Erythroblast (primary cell): ENCODE measurements around the gene CCNB1.
"Not testable (repeated sequence)": the region's sequence is repeated elsewhere in the genome, so short reads cannot be mapped to it uniquely, and the experiment has no call there.

Experiments
- DNase-seq, 2 experiments: peaks; one replicate each; lab custom pipeline; 2025; lab: John Stamatoyannopoulos, UW
- GATA1 ChIP-seq: IDR thresholded peaks from 2 replicates; pipeline ENCODE4 v1.6.1; 2011; ENCODE audit warnings: low read depth, mild to moderate bottlenecking, control low read depth, low read length, moderate library complexity
- POLR2A ChIP-seq: IDR thresholded peaks from 2 replicates; pipeline ENCODE4 v1.6.1; 2011; ENCODE audit warnings: mild to moderate bottlenecking, low read length

Gene CCNB1

DNA sequence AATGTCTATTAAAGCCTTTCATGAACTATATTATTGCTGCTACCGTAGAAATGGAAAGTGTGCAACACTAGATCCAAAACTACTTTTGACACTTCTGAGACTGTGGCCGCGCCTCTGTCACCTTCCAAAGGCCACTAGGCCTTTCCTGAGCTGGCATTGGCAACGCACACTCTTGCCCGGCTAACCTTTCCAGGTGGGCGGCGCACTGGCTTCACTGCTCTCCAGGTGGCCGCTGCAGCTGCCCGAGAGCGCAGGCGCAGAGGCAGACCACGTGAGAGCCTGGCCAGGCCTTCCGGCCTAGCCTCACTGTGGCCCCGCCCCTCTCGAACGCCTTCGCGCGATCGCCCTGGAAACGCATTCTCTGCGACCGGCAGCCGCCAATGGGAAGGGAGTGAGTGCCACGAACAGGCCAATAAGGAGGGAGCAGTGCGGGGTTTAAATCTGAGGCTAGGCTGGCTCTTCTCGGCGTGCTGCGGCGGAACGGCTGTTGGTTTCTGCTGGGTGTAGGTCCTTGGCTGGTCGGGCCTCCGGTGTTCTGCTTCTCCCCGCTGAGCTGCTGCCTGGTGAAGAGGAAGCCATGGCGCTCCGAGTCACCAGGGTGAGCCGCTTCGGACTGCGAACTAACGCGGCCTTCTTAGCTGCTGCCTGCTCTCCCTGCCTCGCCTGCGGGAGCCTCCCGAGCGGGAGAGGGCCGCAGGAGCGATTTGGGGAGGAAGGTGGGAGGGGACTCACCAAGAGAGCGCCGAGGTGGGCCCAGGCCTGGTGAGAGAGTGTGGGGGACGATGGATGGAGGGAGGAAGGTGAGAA, at the start of gene CCNB1:
Gene CCNB1, plus strand, starts transcription at position 465 of the 807 bp plus-strand sequence. Its CDS starts 113 bp downstream, at position 578.
- DNase-seq, result peak; percentile 97 to 98
- TF ChIP-seq GATA1 (no peak), POLR2A (peak; percentile 90)

DNA sequence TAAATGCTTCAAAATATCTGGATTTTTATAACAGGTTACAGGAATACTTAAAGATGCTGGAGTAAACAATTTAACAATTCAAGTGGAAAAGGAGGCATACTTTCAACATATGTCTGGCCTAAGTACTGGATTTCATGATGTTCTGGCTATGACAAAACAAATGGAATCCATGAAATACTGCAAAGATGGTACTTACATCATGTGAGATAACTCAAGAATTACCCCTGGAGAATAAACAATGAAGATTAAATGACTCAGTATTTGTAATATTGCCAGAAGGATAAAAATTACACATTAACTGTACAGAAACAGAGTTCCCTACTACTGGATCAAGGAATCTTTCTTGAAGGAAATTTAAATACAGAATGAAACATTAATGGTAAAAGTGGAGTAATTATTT, 37.5 kb upstream of the CCNB1 start:
- TF ChIP-seq POLR2A (no peak), GATA1 (no peak)
- no peak for DNase-seq

DNA sequence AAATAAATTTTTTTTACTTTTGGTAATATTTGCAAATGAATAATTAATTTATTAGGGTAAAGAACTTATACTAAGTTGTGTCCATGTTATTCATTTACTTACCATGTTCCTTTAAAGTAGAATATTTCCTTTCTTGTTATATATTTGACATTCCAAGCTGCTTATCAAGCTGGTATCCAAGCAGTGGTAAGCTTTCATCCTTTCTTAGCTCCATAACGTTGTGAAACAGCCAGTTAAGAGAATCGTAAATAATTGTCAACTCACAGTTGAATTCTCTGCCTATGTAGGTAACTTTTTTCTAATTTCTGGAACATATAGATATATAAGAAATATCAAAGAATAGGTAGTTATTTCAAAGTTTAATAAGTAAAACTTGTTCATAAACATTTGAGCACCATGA, 36.7 kb upstream of the CCNB1 start:
- no peak for DNase-seq

DNA sequence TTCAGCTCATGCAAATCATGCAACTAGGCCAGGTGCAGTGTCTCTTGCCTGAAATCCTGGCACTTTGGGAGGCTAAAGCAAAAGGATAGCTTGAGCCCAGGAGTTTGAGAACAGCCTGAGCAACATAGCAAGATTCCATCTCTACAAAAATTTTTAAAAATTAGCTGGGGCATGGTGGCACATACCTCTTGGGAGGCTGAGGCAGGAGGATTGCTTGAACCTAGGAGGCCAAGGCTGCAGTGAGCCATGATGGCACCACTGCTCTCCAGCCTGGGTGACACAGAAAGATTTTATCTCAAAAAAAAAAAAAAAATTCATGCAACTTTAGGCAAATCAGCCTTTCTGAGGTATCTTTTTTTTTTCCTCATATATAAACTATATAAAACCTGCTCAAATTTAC, 35.6 kb upstream of the CCNB1 start:
- DNase-seq, result no peak
- TF ChIP-seq POLR2A (no peak), GATA1 (no peak)

More for the DNA sequence above, 36.7 kb upstream of the CCNB1 start:
- TF ChIP-seq POLR2A, result no peak
- TF ChIP-seq GATA1, result no peak

DNA sequence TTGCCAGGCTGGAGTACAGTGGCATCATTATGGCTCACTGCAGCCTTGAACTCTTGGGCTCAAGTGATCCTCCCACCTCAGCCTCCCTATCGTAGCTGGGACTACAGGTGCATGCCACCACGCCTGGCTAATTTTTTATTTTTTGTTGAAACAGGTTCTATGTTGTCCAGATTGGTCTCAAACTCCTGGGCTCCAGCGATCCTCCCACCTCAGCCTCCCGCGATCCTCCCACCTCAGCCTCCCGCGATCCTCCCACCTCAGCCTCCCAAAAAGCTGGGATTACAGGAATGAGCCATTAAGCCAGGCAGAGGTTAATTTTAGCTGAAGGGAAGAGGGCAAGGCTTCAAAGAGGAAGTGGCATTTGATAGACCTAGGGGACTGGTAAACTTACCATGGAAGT, 32.8 kb upstream of the CCNB1 start:
- DNase-seq, result no peak
- TF ChIP-seq POLR2A (no peak), GATA1 (no peak)

DNA sequence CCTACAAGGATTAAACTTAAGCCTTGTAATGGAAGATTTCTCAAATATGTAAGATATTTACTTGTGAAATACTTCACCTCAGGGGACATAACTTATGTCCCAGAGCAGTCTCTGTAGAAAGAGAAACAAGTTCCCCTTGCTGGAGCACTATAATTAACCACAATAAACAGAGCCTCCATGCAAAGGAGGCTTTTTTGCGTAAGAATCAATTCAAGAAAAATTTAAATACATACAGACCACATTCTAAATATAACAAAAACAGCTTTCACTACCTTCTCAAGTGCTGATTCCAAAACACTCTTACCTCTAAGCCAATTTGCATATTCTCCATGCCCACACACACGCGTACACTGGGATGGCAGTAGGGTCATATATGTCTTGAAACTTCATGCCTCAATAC, 30.7 kb upstream of the CCNB1 start:
- DNase-seq, result no peak
- TF ChIP-seq POLR2A, result no peak
- no peak for TF ChIP-seq GATA1

DNA sequence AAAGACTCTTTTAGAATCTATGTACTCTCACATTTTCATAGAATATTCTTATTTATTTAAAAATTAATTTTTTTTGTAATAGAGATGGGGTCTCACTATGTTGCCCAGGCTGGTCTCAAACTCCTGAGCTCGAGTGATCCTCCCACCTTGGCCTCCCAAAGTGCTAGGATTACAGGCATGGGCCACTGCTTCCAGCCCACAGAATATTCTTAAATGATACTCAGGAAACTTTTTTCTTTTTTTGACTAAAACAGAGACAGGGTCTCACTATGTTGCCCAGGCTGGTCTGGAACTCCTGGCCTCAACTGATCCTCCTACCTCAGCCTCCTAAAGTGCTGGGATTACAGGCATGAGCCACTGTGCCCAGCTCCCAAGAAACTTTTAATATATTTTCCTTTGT, 29.7 kb upstream of the CCNB1 start:
- not testable (repeated sequence) for DNase-seq

DNA sequence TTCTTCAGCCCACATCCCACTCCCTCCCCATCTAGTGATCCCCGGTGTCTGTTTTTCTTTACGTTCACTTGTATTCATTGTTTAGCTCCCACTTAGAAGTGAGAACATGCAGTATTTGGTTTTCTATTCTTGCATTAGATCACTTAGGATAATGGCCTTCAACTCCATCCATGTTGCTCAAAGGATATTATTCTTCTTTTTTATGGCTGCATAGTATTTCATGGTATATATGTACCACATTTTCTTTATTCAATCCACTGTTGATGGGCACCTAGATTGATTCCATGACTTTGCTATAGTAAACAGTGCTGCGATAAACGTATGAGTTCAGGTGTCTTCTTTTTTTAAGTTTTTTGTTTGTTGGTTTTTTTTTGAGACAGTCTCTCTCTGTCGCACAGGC, 29.1 kb upstream of the CCNB1 start:
- TF ChIP-seq GATA1, result no peak
- TF ChIP-seq POLR2A, result no peak
- DNase-seq, result no peak

DNA sequence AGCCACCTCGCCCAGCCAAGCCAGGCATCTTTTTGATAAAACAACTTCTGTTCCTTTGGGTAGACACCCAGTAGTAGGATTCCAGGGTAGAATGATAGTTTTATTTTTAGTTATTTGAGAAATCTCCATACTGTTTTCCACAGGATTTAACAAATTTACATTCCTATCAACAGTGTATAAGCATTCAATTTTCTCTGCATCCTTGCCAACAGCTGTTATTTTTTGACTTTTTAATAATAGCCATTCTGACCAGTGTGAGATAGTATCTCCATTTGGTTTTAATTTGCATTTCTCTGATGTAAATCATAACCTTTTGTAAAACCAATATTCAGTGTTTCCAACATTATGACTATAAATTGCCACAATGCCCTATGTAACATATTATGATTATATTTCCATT, 28.2 kb upstream of the CCNB1 start:
- DNase-seq, result no peak
- TF ChIP-seq POLR2A (no peak), GATA1 (no peak)

DNA sequence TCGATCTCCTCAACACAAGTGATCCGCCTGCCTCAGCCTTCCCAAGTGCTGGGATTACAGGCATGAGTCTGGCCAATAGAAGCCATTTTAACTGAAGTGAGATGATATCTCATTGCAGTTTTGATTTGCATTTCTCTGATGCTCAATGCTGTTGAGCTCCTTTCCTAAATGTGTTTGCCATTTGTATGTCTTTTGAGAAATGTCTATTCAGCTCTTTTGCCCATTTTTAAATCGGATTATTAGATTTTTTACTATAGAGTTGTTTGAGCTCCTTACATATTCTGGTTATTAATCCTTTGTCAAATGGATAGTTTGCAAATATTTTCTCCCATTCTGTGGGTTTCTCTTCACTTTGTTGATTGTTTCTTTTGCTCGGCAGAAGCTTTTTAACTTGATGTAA, 26.7 kb upstream of the CCNB1 start:
- not testable (repeated sequence) for DNase-seq

DNA sequence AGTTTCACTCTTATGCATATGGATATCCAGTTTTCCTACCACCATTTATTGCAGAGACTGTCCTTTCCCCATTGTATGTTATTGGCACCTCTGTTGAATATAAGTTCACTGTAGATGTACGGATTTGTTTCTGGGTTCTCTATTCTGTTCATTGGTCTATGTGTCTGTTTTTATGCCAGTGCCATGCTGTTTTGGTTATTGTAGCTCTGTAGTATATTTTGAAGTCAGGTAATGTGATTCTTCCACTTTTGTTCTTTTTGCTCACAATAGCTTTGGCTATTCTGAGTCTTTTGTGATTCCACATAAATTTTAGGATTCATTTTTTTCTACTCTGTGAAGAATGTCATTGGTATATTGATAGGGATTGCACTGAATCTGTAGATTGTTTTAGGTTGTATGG, 26.1 kb upstream of the CCNB1 start:
- TF ChIP-seq POLR2A, result no peak
- TF ChIP-seq GATA1, result no peak
- DNase-seq, result no peak

DNA sequence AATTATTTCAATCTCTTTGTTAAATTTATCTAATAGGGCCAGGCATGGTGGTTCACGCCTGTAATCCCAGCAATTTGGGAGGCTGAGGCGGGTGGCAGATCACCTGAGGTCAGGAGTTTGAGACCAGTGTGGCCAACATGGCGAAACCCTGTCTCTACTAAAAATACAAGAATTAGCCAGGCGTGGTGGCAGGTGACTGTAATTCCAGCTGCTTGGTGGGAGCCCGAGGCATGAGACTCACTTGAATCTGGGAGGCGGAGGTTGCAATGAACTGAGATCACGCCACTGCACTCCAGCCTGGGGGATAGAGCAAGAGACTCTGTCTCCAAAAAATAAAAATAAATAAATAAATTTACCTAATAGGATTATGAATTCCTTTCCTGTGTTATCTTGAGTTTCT, 18.4 kb upstream of the CCNB1 start:
- not testable (repeated sequence) for DNase-seq

DNA sequence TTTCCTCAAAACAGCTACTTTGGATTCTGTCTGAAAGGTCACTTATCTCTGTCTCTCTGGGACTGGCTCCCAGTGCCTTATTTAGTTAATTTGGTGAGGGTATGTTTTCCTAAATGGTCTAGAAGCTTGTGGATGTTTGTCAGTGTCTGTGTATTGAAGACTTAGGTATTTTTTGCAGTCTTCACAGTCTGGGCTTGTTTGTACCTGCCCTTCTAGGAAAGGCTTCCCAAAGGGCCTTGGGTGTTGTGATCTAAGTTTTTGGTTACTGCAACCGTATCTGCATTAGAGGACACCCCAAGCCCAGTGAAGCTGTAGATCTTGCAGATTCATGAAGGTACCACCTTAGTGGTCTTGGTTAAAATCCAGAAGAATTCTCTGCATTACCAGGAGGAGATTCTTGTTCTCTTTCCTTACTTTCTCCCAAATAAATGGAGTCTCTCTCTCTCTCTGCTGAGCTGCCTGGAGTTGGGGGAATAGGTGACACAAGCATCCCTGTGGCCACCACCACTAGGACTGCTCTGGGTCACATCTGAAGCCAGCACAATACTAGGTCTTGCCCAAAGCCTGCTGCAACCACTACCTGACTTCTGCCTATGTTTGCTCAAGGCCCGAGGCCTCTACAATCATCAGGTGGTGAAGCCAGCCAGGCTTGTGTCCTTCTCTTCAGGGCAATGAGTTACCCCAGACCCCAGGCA, 17.8 kb upstream of the CCNB1 start:
- no peak for DNase-seq
- TF ChIP-seq GATA1, result no peak
- TF ChIP-seq POLR2A, result no peak

DNA sequence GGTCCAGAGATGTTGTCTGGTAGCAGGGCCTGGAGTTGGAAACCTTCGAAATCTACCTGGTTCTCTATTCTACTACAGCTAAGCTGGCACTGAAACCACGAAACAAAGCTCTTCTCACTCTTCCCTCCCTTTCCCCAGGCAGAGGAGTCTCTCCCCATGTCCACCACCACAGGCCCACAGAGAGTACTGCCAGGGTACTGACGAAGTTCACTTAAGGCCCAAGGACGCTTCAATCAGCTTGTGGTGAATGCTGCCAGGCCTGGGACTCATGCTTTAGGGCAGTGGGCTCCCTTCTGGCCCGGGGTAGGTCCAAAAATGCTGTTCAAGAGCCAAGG, 17.3 kb upstream of the CCNB1 start:
- no peak for TF ChIP-seq GATA1
- TF ChIP-seq POLR2A, result no peak
- no peak for DNase-seq

DNA sequence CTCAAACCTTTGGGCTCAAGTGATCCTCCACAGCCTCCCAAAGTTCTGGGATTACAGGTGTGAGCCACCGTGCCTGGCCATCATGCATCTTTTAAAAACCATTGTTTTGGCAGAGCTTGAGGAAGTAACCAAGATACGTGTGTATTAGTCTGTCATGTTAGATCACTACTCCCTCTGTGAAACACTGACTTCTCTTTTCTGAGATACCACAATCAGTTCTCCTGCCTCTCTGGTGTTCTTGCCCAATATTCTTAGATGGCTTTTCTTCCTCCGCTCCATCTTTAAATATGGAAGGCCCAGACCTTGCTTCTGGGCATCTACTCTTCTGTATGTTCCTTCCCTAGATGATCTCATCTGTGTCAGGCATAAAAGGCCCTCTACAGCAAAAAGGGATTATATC, 14.2 kb upstream of the CCNB1 start:
- TF ChIP-seq GATA1, result no peak
- no peak for TF ChIP-seq POLR2A

More for the DNA sequence above, 14.2 kb upstream of the CCNB1 start:
- DNase-seq, result no peak
